NCI-H1436 (cell line): ENCODE results near the gene PARD3B.

Source experiments
- DNase-seq: peaks from one replicate; lab custom pipeline; 2025; lab: John Stamatoyannopoulos, UW

The PARD3B gene

DNA sequence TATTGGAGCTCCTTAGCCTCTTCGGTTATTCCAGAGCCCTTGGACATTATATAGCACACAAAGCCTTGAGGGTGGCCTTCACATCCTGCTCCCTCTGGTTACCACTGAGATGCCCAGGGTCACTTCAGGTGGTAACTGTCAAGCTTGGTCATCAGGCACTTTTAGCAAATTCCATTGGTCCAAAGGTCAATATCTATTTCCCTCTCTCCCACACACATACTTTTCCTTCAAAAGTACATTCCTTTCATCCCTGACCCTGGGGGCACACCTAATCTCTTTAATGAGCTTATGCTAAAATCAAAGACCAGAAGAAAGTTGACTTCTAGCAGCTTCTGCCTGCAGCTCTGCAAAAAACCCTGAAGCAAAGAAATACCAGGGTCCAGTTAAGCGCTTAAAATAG, 965.1 kb downstream of the PARD3B start:
- DNase-seq: no peak

DNA sequence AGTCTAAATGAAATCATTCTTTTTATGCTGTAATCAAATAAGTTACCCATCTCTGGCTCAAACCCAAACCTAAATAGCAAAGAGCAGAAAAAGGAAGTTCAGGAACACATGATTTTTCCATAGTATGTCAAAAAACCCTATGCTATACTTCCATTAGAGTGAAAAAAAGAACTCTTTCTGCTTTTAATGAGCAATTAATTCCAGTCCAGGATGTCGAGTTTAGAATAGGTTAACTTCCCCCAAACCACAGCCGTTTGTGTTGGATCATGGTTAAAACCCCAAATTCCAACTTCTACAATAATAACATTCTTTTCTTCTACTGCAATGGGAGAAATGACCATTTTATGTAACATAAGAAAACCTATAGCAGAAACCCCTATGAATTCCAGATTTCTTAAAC, 965.9 kb downstream of the PARD3B start:
- no peak for DNase-seq

DNA sequence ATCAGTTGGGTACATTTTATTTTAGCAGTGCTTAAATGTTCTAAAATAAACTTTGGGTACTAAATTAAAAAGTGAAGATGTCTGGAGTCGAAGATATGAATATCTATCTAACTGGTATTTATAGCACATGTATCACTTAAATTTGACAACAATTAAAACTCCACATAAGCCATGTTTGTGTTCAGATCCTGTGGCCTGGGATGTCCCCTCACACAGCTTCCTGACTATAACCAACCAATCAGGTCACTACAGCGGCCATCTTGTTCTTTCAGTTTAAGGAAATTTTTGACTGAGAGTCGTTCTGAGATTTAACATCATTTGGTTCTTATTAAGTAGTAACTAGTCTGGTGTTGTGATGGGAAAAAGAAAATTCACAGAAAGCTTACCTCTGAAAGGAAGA, 966.4 kb downstream of the PARD3B start:
- DNase-seq: no peak

DNA sequence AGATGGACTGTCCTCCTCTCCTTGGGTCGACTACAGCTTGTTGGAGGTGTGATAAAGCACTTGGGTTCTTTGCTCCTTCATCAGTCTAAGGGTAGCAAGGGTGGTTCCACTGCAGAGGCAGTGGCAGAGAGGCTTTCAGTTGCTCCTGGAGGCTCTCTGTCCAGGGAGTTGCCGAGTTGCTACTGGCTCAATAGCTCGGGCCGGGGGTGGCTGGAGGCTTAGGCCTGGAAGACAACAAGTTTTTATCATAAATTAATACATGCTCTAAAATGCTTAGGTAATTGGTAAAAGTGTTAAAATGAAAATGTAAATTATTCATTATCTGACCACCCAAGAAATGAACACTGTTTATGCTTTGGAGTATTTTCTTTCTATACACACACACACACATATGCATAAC, 975.0 kb downstream of the PARD3B start:
- DNase-seq: no peak

DNA sequence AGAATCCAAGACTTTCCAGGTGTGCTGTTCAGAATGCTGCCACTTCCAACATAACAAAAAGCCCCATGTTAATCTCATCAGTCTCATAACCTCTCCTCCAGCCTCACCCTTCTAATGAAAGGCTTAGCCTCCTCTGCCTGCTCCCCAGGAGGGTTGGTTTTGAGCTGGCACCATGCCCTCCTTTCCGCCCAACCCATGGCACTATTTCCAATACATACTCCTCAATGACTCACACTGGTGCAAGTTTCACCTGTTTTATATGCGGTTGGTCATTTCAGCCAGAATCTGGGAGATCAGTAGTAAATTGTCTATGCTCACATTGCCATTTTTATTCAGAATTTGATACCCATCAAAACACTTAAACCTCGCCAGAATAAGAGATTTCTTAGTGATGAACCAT, 979.4 kb downstream of the PARD3B start:
- no peak for DNase-seq

DNA sequence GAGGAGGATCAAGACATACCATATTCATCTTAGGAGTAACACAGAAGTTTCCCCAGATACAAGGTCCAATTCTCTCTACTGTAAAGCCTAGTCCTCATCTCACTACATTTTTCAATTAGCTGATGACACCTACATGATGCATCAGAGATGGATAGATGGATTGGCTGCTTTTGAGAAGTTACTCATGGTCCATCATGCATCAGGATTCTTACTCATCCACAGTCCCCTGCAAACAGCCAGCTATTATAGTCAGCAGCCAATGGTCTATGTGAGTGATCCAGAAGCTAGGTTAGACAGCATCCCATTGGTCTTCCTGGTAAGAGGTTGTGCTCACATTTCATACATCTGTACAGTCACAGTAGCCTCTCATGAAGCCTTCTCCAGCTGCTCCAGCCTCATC, 982.5 kb downstream of the PARD3B start:
- DNase-seq: no peak

DNA sequence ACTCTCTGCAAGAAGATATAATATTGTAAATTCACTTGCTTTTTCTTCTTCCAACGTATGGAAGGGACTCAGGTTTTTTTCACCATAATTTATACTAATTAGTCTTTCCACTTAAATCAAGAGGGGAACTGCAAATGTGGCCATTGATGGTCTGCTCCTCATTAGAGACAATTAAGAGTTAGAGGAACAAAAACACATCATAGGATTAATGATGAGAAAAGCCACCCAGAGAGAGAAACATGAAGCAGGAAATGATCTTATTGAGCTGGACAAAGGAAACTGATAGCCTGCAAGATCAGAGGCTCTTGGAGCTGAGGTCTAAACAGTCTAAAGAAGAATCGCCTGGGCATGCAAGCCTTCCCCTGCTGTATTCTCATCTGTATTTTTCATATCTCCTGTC, 985.8 kb downstream of the PARD3B start:
- no peak for DNase-seq

DNA sequence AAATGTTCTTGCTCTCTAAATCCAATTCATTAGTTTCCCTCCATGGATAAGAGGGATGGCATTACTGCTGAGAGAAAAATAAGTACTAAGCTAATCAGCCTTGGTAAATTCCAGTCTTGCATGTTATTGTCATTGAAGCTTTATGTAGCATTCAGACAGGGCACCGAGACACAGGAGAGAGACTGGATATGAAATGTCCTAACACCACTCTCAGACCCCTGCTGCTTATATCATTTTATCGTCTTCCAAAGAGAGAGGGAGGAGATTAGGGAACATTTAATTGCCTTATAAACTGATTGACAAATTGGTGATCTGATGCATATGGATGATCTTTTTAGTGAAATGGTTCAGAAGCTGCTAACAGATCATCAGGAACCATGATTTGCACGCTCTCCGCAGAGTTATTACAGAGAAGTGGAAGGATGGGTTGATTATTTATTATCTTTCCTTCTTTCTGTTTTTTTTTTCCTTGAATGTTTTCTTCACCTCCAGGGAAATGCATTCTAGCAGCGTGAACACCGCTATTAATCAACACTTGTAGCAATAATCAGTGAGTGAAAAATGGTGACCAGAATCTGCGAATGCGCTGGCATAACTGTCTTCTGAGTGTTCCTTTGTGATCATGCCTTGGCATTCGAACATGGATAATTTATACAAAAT, 986.3 kb downstream of the PARD3B start:
- no peak for DNase-seq

DNA sequence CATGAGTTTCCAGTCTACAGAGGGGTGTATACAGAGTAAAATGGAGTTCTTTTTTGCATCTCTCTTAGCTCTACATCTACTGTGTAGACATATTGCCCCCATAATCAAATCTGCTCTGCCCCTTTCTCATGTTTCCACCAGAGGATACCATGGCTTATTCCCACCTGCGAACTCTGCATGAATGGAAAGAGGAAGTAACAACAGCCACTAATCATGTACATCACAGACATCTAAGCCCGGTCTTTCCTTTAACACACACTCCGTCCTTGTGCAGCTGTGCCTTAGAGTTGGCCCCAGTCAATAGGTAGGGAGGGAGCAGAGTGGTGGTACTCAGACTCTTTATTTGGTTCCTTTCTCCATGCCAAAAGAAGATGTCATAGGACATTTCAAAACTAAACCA, 989.7 kb downstream of the PARD3B start:
- DNase-seq: no peak

DNA sequence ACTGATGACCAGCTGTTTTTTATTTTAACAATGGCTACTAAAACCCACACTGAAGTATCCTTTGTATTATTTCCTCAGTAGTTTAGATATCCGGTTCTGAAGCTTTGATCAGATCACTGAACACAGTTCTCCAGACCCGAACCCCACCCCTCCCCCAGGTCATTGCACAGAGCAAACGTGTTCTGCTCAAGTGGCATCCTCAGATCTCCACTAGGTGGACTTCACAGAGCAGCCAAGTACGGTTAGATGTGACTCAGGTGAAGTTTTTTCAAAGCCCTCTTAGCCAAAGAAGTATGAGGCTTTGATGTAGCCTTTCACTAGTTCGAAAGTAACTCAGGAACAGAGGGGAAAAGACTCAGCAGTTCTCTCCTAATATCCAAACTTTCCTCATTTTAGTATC, 994.3 kb downstream of the PARD3B start:
- DNase-seq: no peak

DNA sequence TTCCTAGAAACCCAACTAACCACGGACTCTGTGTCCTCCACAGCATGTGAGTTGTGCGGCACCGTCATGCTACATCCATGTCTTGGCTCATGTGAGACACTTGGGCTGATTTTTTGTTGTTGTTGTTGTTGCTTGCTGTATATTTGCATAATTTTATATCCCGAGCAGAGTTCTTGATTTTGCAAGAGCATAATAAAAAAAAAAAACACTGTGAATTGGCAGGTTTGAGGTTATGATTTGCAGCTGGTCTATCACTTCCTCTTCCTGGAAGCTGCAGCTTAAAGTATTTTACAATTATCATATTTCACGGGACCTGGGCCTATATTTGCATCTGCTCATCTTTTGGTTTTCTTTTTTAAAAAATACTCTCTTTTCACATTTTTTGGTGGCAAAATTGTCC, 994.8 kb downstream of the PARD3B start:
- DNase-seq: no peak

DNA sequence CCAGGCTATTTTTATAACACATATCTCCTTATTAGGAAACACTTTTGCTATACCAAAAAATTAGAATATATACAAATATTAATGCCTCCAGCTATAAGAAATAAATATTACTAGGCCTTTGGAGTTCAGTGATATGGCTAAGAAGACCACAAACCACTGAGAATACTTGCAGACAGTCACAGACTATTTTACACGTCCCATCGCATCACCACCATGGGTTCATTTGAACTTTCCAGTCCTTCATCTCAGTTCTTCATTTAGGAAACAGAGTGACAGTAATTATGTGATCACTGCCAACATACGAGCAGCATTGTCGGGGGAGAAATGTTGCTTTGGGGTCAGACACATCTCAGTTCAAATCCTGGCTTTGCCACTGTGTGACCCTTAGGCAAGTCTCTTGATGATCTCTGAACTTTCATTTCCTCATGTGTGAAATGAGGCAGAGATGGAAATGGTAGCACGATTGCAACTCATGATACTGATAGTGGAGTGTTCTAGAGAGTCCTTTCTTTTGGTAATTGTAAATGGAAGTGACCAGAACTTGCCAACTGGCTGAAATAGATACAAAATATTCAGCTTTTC, 998.1 kb downstream of the PARD3B start:
- DNase-seq: no peak

DNA sequence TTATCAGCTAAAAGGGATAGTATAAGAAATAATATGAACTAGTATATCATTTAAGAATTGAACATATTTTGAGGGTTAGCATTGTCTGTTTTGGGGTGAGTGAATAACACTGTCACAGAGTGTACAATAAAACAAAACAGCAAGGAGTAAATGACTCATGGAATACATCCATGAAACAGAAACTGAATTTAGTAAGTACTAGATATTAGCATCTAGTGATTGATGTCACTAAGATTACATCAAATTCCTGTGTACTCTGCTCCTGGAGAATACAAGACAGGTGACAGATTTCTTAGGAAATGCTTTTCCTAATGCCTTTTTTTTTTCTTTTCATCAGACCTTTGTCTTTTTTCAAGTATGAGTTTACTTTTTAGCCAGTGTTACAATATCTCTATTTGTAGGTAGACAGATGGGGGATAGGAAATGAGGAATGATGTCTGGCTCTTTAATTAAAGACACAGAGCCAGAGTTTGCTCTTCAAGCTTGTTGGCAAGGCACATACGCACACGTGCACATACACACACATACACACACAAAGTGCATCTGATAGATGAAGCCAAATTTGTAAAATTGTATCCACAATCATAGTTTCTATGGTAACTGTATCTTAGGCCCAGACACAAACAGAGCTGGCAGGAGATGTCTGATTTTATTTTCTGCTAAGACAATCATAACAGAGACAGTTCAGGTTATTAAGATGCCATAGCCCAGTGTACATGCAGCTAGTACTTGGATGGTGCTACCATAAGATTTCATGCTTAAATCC, 998.8 kb downstream of the PARD3B start:
- no peak for DNase-seq

DNA sequence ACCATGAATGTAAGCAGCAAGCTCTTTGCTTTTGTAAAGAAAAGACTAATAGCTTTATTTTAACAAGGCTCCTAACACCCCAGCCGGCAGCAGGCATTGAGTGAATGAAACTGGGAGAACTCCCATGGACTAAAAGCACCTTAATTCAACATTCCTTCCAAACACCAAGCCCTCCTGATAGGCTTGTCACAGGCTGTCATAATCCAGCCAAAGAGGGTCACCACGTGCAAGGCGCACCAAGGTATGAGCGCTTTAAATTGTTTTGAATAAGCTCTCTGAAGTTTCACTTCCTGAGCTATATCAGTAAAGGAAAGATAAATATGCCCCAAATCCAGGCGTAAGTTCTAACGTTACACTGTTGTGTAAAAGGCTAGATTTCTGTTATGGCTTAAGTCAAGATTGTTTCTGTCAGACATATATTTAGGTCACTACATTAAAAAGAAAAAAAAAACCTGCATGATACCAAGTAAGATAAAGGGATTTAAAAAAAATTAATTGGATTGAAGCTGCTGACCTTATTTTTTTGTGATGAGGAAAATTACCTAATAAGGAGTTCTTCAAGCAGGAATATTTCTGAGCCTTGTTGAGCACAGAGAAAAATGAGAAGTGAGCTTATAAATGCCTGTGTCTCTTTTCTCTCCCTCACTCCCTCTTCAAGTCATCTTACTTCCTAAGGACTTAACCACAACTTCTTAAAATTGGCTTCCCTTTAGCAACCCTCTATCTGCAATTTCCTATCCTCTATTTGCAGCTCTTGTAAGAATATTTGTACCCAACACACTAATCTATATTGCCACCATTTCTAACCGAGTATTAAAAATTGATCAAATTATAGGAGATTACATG, 1000.9 kb downstream of the PARD3B start:
- no peak for DNase-seq

DNA sequence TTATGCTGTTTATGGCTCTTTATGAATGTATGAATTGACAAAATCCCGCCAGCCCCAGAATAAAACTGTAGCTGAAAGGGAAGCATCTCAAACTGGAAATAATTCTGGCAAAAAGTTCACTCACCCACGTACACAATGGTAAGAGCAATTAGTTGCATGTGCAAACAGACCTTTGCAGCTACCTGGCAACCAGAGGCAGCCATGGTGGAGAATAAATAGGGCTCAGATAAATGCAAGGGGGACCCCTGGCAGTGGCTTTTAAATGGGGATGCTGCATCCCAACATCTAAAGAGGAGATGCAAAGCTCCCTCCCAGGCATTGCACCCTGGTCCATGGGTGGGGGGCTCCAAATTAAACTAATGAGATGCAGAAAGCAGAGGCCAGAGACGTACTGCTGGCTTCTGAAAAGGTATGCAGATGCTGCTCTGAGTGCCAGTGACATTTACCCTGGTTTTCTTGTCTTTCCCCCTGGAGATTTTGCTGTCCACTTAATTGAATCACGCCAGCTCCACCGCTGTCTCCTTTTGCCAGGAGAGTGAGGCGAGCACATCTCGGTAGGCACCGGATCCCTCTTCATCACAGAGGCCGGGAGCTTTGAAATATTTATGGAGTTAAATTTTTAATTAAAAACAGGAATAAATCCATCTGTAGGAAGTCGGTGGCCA, 1010.4 kb downstream of the PARD3B start:
- no peak for DNase-seq

DNA sequence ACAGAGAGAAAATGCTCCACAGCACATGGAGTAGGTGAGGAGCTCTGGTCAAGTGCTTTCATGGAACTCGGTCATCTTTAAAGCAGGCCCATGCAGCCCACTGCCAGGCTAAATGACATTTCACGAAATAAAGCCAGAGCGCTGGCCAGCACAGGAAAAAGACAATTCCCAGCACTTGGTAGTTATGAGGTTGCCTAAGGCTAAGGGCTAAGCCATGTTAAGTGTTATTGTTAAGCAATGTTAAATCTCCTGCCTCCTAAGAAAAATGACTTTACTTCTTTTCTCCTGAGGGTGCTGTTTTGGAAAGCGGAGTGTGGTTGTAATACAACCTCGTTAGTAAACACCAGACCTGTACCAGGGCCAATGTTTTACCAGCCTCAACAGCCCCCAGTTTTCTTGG, 1011.1 kb downstream of the PARD3B start:
- no peak for DNase-seq

DNA sequence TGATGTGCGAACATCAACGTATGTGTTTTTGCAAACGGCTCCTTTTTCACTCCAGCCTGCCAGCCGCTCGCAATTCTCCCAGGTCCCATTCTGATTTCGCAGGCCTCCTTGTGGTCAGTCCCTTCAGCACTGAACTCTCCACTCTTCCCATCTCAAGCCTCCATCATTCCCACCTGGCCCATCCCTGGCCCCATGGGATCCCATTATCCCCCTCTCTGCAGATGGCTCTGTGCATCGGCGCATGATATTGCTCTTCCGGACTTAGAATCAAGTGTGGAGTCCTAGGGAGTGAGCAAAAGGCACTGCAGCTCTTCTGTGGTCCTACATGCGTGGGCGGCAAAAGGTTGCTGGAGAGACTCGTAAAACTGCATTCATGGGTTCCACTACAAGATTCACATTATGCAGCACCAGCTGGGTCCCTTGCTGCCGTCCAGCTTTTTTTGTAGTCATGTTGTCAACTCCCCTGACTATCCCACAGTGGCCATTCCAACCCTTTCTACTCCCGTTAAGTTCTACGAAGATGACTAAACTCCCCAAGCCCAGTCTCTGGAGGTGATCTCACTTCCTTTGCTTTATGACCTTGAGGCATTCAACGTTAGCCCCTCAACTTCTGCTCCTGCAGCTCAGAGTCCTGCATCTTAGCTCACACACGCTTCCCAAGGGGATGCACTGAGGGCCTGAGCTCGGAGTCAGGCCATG, 1011.7 kb downstream of the PARD3B start:
- DNase-seq: no peak

DNA sequence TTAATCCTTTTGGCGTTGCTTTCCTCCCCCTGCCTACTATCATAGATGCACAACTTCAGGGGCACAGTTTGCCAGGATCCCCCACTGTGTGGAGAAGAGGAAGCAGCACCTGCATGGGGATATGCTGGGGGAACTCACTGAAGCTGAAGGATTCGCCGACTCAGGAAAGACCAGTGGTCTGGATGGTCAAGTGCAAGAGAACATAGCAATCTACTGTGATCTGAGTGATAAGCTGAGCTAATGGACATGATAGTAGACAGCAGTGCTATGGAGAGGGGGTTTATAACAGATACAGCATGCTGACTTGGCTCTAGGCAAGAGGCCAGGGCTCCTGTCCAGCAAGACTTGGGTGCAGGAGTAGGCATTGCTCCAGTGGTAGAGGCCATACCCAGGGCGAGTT, 1012.6 kb downstream of the PARD3B start:
- no peak for DNase-seq

DNA sequence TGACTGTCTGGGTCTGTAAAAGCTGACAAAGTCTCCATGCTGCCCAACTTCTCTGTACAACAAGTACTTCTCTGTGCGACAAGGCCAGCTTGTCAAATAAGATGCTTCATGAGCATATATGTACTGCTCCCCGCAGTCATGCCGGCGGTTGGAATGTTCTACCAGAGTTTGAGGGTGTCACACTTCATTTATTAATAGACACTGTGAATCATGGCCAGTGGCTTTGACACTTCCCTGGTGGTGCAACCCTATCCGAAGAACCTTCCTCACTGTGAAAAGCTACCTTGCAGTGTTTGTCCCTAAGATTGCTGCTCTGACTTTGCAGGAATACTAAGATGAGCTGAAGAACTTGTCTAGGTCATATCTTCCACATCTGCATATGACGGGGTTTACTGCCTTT, 1016.2 kb downstream of the PARD3B start:
- no peak for DNase-seq

DNA sequence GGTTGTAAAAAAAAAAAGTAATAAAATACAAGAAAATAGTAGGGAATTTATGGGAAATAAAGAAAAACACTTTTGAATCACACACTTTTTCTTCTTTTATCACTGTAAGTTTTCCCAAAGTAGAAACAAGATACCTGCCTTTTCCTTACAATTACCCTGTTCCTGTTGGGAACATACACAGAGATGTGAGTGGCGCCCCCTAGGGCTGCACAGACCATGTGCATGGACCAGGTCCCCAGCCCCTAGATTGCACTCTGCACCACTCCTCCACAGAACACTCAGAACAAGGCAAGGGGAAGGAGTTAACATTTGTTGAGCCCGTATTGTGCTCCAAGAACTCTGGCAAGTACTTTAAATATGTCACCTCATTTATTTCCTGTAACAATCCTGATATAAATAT, 1018.4 kb downstream of the PARD3B start:
- no peak for DNase-seq

DNA sequence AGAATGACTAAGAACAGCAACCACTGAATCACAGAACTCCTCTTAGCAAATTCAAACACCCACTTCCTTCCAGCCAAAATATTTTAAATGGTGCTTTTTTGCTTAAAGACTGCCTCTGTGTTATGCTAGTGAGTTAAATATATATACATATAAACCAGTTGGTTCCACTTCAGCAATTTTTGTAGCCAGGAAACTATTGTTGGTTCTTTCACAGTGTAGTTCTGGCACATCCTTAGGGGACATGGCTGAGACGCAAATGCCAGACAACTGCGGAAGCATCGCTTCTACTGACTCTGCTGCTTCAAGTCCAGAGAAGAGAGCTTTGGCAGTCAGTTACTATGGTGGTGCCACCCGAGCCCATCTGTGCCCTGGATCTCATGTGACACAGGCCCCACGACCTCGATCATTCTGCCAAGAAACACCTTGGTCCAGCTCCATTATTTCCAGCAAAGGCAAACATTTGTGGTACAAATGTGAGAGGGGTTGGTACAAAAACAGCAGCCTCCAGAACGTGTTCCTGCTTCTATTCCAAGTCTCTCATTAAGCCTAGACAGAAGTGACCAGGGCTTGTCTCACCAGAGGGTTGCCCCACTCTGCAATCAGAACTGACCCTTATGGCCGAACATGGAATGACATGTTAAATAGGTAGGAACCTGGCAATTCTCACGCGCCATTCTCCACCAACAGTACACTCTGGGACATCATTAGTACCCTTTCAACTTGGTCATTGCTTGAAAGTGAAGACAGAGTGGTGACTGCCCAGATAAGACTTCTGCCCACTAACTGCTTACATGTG, 1019.3 kb downstream of the PARD3B start:
- no peak for DNase-seq
